HG03354 (cell line): ENCODE measurements around the gene AK5.

Experiments
- ATAC-seq: cut with Tn5 transposase; IDR thresholded peaks from one replicate; pipeline ENCODE4 v1.9.1; 2021; ENCODE audit warnings: mild to moderate bottlenecking; ENCODE audit not compliant: unreplicated experiment, poor library complexity, severe bottlenecking

The AK5 gene

DNA sequence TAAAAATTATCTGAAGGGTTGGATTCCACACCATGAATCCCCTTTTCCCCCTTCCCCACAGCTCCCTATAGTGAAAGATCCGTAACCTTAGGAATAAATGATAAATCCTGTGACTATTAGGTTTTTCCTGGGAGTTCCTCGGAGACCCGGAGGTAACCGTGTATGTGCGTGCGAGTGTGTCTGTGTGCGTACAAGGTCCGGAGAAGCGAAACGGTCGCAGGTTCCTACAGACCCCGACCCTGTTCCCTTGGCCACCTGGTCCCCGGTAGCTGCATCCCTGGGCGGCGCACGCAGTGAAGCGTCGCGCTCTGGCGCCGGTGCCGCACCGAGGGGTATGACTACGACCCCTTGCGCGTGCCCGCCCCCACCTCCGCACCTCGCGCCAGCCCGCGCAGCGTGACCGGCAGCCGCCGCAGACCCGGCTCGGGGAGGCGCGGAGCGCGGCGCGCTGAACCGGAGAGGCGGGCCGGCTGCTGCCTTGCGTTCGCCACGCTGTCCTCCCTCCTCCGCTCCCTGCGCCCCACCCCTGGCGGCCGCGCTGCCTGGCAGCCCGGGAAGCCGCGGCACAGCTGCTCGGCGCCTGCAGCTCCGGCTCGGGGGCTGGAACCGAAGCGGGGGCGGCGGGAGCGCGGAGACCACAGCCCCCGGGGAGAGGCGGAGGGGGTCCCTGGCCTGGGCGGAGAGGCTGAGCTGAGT, at the start of gene AK5:
Gene AK5 (plus strand): TSS at position 529 of the 696 bp plus-strand sequence. CDS start 295 bp downstream, outside the sequence.
- ATAC-seq: peak; percentile 61

DNA sequence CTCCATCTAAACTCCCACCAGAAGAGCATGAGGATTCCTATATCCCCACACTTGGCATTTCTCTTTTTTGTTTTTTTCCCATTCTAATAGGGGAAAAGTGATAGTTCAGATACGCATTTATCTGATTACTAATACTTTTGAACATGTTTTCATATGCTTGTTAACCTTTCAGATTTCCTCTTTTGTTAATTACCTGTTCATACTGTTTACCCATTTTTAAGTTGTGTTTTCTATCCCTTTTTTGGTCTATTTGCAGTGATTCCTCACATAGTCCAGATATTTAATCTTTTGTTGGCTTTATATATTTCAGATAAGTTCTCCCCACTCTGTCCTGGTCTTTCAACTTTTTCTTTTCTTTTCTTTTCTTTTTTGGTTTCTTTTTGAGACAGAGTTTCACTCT, 49.0 kb upstream of the AK5 start:
- no peak for ATAC-seq

DNA sequence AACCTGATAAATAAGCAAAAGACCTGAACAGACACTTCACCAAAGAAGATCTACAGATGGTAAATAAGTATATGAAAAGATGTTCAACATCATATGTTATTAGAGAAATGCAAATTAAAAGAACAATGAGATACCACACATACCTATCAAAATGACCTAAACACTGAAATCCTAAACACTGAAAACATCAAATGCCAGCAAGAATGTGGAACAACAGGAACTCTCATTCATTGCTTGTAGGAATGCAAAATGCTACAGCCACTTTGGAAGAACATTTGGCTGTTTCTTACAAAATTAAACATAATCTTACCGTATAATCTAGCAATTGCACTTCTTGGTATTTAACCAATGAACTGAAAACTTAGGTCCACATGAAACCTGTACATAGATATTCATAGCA, 47.7 kb upstream of the AK5 start:
- ATAC-seq: no peak

- ATAC-seq: no peak
Observed at GRCh38 chr1:77234943-77235342, 46.9 kb upstream of the AK5 start.

GRCh38 chr1:77238462-77238861, 43.4 kb upstream of the AK5 start:
- ATAC-seq: no peak

DNA sequence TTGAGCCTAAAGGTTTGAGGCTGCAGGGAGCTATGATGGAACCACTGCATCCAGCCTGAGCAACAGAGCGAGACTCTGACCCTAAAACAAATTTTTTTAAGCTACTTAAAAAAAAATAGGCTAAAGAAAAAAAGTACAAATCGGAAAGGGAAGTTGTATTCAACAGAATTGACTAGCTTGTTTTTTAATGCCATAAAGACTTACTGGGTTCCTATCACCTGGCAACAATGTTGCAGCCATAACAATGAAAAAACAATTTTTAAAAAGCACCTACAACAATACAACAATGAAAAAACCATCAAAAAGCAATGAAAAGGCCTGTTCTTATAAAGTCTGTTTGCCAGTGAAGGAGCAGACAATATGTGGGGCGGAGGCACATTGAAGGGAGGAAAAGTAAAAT, 42.5 kb upstream of the AK5 start:
- no peak for ATAC-seq

DNA sequence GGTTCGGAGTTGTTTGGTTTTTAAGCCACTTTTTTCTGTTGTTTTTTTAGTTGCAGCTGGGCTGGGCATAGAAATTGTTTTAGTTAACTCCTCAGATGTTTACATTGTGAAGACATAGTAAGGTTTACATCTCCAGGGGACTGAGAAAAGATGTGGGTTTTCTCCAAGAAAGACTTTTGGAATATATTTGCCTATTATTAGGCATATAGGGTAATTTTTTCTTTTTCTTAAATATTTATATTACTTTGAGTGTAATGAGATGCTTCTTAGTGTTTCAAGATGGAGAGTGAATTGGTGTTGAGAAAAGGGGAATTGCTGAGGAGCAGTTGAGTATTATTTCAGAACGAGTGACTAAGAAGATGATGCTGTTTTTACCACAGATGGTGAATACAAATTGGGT, 36.0 kb upstream of the AK5 start:
- ATAC-seq: no peak

DNA sequence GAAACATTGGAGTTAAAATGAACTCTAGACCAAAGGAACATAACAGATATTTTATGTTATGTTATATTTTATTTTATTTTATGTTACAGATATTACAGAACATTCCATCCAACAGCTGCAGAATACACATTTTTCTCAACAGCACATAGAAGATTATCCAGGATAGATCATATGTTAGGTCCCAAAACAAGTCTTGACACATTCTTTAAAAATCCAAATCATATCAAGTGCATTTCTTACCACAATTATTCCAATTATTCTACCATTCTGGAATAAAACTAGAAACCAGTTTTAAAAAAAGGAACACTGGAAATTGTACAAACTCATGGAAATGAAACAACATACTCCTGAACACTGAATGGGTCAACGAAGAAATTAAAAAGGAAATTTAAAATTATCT, 31.7 kb upstream of the AK5 start:
- ATAC-seq: no peak

DNA sequence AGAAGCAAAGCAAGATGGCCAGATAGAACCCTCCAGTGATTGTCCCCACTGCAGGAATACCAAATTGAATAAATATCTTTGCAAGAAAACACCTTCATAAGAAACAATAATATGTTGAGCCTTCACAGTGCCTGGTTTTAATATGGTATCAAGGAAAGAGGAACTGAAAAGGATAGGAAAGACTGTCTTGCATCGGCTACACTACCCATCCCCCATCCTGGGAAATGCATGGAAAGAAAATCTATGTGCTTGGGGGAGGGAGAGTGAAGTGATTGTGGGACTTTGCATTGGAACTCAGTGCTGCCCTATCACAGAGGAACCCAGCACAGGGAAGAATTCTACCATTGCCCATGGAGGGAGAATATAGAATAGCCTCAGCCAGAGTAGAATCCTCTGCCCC, 28.6 kb upstream of the AK5 start:
- no peak for ATAC-seq

GRCh38 chr1:77263708-77264107, 18.1 kb upstream of the AK5 start:
- no peak for ATAC-seq

GRCh38 chr1:77265180-77265579, 16.6 kb upstream of the AK5 start:
- ATAC-seq: no peak

DNA sequence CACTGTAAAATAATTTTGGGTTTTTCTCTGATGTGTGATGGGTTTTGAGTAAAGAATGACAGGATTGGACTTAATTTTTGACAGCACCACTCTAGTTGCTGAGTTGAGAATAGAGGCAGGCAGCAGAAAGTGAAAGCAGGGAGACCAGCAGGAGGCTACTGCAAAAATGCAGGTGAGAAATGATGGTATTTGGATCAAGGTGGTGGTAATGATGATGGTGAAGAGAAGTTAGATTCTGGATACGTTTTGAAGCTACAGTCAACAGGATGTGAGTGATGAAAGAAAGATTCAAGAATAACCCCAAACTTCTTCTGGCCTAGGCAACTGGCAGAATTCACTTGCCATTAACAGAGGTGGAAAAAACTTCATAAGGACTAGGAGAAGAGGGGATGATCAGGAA, 14.8 kb upstream of the AK5 start:
- ATAC-seq: no peak

- ATAC-seq: no peak
Observed at GRCh38 chr1:77271852-77272580, 9.8 kb upstream of the AK5 start.

DNA sequence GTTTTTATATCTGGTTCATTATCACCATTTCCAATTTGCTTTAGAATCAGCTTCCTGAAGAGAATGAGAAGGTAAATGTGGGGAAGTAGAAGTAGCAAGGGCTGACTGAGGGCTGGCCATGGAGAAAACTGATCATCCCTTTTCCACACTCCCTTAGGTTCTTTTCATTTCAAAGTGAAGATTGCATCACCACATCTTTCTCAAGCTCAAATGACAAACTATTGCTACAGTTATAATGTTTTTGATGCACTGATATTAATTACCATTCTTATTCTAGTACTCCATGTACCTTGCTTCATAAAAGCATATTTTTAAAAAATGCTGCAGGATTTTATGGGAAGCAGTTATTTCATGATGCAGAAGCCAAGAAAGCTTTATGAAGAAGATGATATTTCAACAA, 7.9 kb upstream of the AK5 start:
- ATAC-seq: no peak

- no peak for ATAC-seq
Observed at GRCh38 chr1:77275194-77275593, 6.6 kb upstream of the AK5 start.

DNA sequence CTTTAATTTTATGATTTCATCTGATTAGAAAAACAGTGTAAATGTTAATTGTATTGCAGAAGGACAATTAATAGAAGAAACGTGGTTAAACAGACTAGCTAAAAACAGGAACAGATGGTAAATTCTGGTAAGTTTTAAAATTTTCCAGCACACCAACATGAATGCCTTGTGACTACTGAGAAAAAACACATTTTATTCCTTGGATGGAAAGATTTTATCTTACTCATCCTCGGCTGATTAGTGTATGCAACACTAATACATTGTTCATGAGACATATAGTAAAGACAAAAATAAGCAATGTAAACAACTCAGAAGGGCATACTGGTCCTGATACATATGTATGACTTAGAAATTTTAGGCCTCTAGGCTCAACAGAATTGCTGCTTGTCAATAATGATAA, 4.9 kb upstream of the AK5 start:
- ATAC-seq: no peak

GRCh38 chr1:77279929-77280328, 1.9 kb upstream of the AK5 start:
- ATAC-seq: no peak

GRCh38 chr1:77280962-77281361, 857 bp upstream of the AK5 start:
- no peak for ATAC-seq

- peak; percentile 57 for ATAC-seq
Observed at GRCh38 chr1:77282187-77282865, 507 bp downstream of the AK5 start.

DNA sequence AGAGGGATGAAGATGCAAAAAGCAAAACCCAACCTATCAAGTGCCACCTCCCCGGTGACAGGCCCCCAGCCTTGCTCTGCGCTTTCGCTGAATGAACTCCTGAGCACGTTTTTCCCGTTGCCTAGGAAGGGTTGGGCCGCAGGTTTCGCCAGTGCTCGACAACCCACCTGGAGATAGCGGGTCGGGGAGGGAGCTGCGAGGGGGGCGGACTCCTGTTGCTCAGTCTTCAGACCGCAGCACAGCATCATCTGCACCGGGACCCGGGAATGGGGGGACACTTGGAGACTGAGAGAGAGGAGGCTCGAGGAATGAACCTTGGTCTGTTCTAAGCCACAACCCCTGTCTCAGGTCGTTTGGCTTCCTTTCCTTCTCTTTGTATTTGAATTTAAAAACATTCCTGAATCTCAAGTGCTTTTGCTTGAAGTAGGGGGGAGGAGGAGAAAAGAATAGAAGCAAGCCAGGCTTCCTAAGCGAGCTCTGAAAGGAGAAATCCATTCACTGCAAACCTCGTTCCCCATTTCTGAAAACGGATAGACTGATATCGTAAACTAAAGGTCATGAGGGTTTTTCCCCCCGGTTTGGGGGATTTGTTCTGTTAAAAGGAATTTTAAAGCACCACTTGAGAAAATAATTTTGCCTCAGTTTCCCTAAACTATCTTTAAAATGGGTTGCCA, 1.2 kb downstream of the AK5 start:
- no peak for ATAC-seq
